KBM-7 (cell line): Measurements from ENCODE around the gene PNPLA3.
"Not testable (repeated sequence)": the region's sequence is repeated elsewhere in the genome, so short reads cannot be mapped to it uniquely, and the experiment has no call there.

ENCODE experiments used
- DNase-seq: peaks from one replicate; pipeline ENCODE4 v3.0.0-alpha.2; 2015
- in situ Hi-C: fragments of 300-500 bp; cut with MboI; formaldehyde crosslinking; loops from 2 replicates; pipeline ENCODE4 v1.14.3; 2020; ENCODE audit warnings: low sequenced_read_pairs, low pct_unique_long_range_greater_than_20kb, mixed read lengths

The PNPLA3 gene

GRCh38 chr22:43889201-43889859 is 34.3 kb upstream of the PNPLA3 start:
- in situ Hi-C loops, result no loop called here
- DNase-seq, result no peak

GRCh38 chr22:43889860-43890253 is 33.7 kb upstream of the PNPLA3 start:
- DNase-seq, result no peak
- in situ Hi-C loops, result no loop called here

DNA sequence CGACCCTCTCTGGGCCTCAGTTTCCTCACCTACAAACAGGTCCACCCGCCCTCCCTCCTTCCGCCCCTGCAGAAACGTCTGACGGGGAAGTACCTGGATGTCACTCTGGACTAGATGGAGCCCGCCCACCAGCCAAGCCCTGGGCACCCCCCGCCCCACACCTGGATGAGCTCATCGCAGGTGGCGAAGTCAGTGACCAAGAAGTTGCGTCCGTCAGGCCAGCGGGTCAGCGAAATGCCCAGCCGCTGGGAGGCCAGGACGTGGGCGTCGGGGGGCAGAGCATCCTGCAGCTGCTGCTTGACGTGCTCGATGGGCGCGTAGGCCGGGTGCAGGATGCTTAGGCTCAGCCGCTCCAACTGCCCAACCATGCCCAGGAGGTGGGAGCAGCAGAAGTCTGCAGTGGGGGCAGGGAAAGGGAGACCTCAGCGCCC is 32.7 kb upstream of the PNPLA3 start:
- in situ Hi-C loops, result no loop called here
- DNase-seq, result no peak

DNA sequence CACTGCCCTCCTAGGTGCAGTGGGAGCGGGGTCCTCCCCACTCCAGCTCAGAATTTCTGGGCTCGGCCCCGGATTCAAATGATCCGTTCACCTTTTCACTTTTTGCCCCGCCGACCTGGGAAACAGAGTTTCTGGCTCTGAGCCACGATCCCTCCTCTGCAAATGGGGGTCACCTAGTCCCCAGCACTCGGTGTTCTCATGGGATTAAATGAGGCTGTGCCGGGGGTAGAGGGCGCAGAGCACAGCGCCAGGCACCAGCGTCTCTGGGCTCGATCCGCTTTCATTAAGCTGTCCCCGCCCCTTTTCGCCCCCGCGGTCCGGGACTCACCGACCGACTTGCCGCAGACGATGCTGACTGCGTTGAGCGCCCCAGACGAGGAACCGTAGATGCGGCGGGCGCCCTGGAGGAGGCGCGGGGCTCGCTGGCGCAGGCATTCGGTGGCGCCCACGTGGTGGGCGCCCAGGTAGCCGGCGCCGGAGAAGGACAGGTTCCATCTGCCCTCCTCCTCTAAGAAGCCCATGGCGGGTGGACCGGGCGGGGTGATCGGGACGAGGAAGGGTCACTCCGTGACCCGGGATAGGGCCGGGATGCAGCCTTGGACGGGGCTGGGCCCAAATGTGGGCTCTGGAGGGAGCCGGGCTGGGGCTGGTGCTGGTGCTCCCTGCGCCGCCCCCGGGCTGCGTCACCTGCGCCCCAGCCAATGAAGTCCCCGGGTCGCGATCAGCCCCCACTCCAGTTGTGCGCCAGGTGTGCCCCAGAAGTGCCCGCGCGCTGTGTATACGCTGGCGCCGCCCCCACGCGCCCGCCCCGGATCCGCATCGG is 32.0 kb upstream of the PNPLA3 start, which contains the start of gene PNPLA5:
Gene PNPLA5, minus strand, starts transcription at position 654 of the 823 bp plus-strand sequence. Its CDS starts 133 bp downstream, at position 521.
- in situ Hi-C loops, result no loop called here
- DNase-seq, result no peak

- in situ Hi-C loops, result no loop called here
- no peak for DNase-seq
These were observed 31.3 kb upstream of the PNPLA3 start for GRCh38 chr22:43892183-43892894.

- in situ Hi-C loops, result no loop called here
- DNase-seq, result no peak
These were observed 30.3 kb upstream of the PNPLA3 start for GRCh38 chr22:43893266-43893665.

- DNase-seq, result no peak
- in situ Hi-C loops, result no loop called here
These were observed 29.5 kb upstream of the PNPLA3 start for GRCh38 chr22:43894122-43894521.

GRCh38 chr22:43895986-43896645 is 27.5 kb upstream of the PNPLA3 start:
- in situ Hi-C loops, result no loop called here

GRCh38 chr22:43897751-43898261 is 25.8 kb upstream of the PNPLA3 start:
- in situ Hi-C loops, result no loop called here
- DNase-seq, result no peak

More at GRCh38 chr22:43895986-43896645, 27.5 kb upstream of the PNPLA3 start:
- DNase-seq, result no peak

DNA sequence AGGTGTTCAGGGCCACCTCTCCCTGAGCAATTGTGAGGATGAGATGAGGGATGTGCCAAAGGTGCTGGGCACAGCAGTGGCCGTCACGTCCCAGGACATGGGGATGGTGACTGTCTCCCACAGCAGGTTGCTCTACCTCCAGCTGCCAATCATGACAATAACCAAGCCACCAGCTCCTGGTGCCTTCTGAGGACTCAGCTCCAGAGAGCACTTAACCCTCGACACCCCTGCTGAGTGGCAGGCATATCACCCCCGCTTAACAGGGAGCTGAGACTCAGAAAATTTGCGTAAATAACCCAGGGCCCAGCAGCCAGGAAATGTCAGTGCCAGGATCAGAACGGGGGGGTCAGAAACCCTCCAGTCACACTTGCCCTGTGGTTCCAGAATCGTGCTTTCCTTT is 23.4 kb upstream of the PNPLA3 start:
- in situ Hi-C loops, result no loop called here
- no peak for DNase-seq

- in situ Hi-C loops, result no loop called here
- DNase-seq, result no peak
These were observed 21.5 kb upstream of the PNPLA3 start for GRCh38 chr22:43901976-43902643.

DNA sequence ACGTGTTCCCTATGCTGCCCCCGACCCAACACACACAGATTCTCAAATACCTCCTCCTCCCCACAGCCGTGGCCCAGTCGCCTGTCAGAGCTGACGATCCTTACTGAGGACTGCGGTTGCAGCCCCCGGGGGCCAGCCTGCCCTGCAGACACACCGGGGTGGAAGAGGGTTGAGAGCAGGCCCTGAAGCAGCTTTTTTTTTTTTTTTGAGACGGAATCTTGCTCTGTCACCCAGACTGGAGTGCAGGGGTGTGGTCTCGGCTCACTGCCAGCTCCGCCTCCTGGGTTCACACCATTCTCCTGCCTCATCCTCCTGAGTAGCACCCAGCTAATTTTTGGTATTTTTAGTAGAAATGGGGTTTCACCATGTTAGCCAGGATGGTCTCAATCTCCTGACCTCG is 20.6 kb upstream of the PNPLA3 start:
- DNase-seq, in situ Hi-C loops: not testable (repeated sequence)

GRCh38 chr22:43904412-43904811 is 19.2 kb upstream of the PNPLA3 start:
- DNase-seq, in situ Hi-C loops: not testable (repeated sequence)

DNA sequence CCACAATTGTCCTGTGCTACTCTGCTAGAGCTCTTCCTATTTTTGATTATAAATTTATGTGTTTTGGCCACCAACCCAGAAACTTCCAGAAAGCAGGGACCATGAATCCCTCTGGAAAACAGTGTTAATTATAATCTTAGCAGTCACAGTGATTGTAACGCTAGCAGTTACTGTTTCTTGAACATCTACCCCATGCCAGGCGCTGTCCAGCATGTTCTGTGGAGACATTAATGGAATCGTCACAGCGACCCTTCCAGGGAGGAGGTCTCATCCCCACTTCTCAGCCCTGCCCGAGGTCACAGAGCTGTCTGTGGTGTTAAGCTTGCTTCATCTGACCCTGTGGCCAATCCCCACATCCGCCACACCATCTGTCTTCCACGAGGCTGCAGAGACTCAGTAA is 17.9 kb upstream of the PNPLA3 start:
- in situ Hi-C loops, result no loop called here

DNA sequence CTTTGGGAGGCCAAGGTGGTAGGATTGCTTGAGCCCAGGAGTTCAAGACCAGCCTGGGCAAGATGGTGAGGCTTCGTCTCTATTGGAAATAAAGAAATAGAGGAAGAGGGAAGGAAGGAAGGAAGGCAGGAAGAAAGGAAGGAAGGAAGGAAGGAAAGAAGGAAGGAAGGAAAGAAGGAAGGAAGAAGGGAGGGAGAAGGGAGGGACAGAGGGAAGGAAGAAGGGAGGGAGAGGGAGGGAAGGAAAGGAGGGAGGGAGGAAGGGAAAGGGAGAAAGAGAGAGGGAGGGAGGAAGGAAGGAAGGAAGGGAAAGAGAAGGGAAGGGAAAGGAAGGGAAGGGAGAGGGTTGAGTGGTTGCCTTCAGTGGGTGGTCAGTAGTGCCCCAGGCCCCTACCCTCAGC is 13.9 kb upstream of the PNPLA3 start:
- in situ Hi-C loops, result no loop called here
- DNase-seq, result no peak

More for the DNA sequence above, 17.9 kb upstream of the PNPLA3 start:
- DNase-seq, result no peak

- DNase-seq, result no peak
- in situ Hi-C loops, result no loop called here
These were observed 13.4 kb upstream of the PNPLA3 start for GRCh38 chr22:43910178-43910695.

DNA sequence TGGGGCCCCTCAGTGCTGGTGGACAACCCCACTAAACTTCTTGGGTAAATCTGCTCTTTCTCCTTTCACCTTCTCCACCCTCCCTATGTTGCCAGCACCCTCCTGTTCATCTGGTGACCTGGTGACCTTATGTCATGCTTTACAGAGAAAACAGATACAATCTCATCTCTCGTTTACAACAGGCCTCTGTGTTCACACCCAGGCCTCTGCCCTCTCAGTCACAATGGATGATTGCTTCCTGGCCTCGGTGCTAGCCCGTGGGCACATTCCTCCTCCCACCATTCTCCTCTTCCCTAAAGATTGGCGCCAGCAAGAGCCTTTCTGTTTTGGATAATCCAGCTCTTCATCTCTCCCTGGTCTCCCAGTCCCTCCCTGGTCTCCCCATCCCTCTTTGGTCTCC is 12.3 kb upstream of the PNPLA3 start:
- DNase-seq, result no peak
- in situ Hi-C loops, result no loop called here

- peak; percentile 21 for DNase-seq
- in situ Hi-C loops, result no loop called here
These were observed 6.1 kb upstream of the PNPLA3 start for GRCh38 chr22:43917521-43917920.
